ENCODE data around the gene THADA.
A peak's percentile ranks its signal among the peaks of the same experiment; 100 is the strongest.

The THADA gene

GRCh38 chr2:43250015-43250414 lies 345.8 kb downstream of the THADA start:
- no peak for DNase-seq (ENCODE audit: low read depth)
- H3K4me3 ChIP-seq (ENCODE audit: control insufficient read depth, low read depth, low read length), result no peak overlapping the region
- TF ChIP-seq CTCF (conservative IDR thresholded peaks at IDR 0.05; ENCODE audit: control insufficient read depth, insufficient read depth, low read depth, low read length), result no peak

GRCh38 chr2:43248621-43249020 lies 347.2 kb downstream of the THADA start:
- no peak for DNase-seq (ENCODE audit: low read depth)
- TF ChIP-seq CTCF (conservative IDR thresholded peaks at IDR 0.05; ENCODE audit: control insufficient read depth, insufficient read depth, low read depth, low read length), result no peak

GRCh38 chr2:43246641-43247040 lies 349.2 kb downstream of the THADA start:
- TF ChIP-seq CTCF (conservative IDR thresholded peaks at IDR 0.05; ENCODE audit: control insufficient read depth, insufficient read depth, low read depth, low read length), result no peak

More at GRCh38 chr2:43248621-43249020, 347.2 kb downstream of the THADA start:
- H3K4me3 ChIP-seq (ENCODE audit: control insufficient read depth, low read depth, low read length), result no peak overlapping the region

GRCh38 chr2:43241558-43241957 lies 354.3 kb downstream of the THADA start:
- DNase-seq (ENCODE audit: low read depth), result no peak
- no peak overlapping the region for H3K4me3 ChIP-seq (ENCODE audit: control insufficient read depth, low read depth, low read length)

More at GRCh38 chr2:43246641-43247040, 349.2 kb downstream of the THADA start:
- H3K4me3 ChIP-seq (ENCODE audit: control insufficient read depth, low read depth, low read length), result no peak overlapping the region
- no peak for DNase-seq (ENCODE audit: low read depth)

GRCh38 chr2:43240766-43241150 lies 355.1 kb downstream of the THADA start:
- TF ChIP-seq CTCF (conservative IDR thresholded peaks at IDR 0.05; ENCODE audit: control insufficient read depth, insufficient read depth, low read depth, low read length), result no peak
- no peak for DNase-seq (ENCODE audit: low read depth)
- no peak overlapping the region for H3K4me3 ChIP-seq (ENCODE audit: control insufficient read depth, low read depth, low read length)

More at GRCh38 chr2:43241558-43241957, 354.3 kb downstream of the THADA start:
- no peak for TF ChIP-seq CTCF (conservative IDR thresholded peaks at IDR 0.05; ENCODE audit: control insufficient read depth, insufficient read depth, low read depth, low read length)

GRCh38 chr2:43239981-43240765 lies 355.7 kb downstream of the THADA start:
- no peak for DNase-seq (ENCODE audit: low read depth)
- no peak overlapping the region for H3K4me3 ChIP-seq (ENCODE audit: control insufficient read depth, low read depth, low read length)
- peak; percentile 12 for TF ChIP-seq CTCF (conservative IDR thresholded peaks at IDR 0.05; ENCODE audit: control insufficient read depth, insufficient read depth, low read depth, low read length)

Data from fibroblast of mammary gland (primary cell).